ENCODE measurements around the gene LETM1.

Gene LETM1

DNA sequence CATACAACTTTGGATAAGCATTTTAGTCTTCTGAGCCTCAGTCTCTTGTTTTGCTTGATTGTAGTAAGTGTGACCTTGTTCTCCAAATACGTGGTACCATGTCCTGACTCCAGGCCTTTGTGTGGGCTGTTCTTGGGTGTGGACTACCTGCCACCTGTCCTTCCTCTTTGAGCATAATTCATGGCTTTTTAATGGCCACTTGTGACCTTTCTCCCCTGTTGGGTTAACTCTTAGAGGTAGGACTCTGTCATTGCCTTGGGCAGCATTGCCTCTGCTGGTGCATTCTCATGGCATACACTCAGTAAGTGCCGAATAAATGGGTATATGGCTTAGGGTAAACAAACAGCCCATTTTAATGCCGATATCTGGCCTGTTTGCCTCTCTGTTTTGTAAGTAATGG is 18.2 kb upstream of the LETM1 start:
- TF ChIP-seq, protein P1, sequence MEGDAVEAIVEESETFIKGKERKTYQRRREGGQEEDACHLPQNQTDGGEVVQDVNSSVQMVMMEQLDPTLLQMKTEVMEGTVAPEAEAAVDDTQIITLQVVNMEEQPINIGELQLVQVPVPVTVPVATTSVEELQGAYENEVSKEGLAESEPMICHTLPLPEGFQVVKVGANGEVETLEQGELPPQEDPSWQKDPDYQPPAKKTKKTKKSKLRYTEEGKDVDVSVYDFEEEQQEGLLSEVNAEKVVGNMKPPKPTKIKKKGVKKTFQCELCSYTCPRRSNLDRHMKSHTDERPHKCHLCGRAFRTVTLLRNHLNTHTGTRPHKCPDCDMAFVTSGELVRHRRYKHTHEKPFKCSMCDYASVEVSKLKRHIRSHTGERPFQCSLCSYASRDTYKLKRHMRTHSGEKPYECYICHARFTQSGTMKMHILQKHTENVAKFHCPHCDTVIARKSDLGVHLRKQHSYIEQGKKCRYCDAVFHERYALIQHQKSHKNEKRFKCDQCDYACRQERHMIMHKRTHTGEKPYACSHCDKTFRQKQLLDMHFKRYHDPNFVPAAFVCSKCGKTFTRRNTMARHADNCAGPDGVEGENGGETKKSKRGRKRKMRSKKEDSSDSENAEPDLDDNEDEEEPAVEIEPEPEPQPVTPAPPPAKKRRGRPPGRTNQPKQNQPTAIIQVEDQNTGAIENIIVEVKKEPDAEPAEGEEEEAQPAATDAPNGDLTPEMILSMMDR (IDR thresholded peaks at IDR 0.05; ENCODE audit: control insufficient read depth, insufficient read depth, low read depth, low read length, missing control alignments) = no peak
- DNase-seq (ENCODE audit: low read depth) = no peak
- H3K4me3 ChIP-seq (ENCODE audit: control insufficient read depth, low read depth, low read length) = no peak overlapping the region

DNA sequence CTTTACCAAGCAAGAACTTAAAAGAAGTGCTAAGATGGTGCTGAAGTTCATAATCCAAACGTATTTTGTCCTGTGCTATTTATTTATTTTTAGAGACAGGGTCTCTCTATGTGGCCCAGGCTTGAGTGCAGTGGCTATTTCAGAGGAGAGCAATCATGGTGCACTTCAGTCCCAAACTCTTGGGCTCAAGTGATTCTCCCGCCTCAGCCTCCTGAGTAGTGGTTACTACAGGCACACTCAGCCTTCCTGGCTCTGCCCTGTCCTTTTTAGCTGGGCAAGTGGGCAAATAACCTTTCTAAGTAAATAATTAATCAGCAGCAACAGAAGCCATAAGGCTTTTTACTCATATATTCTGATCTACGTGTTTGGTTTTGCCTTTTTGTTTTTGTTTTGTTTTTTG is 17.8 kb upstream of the LETM1 start:
- no peak overlapping the region for H3K4me3 ChIP-seq (ENCODE audit: control insufficient read depth, low read depth, low read length)
- TF ChIP-seq, protein P1 (IDR thresholded peaks at IDR 0.05; ENCODE audit: control insufficient read depth, insufficient read depth, low read depth, low read length, missing control alignments) = no peak
- no peak for DNase-seq (ENCODE audit: low read depth)

- no peak for DNase-seq (ENCODE audit: low read depth)
- no peak overlapping the region for H3K4me3 ChIP-seq (ENCODE audit: control insufficient read depth, low read depth, low read length)
- TF ChIP-seq, protein P1 (IDR thresholded peaks at IDR 0.05; ENCODE audit: control insufficient read depth, insufficient read depth, low read depth, low read length, missing control alignments) = no peak
Observed at GRCh38 chr4:1873291-1873690, 17.3 kb upstream of the LETM1 start.

- TF ChIP-seq, protein P1 (IDR thresholded peaks at IDR 0.05; ENCODE audit: control insufficient read depth, insufficient read depth, low read depth, low read length, missing control alignments) = no peak
- peak overlapping the region; percentile 58; the same call in 1 of the 2 replicates for H3K4me3 ChIP-seq (ENCODE audit: control insufficient read depth, low read depth, low read length)
- no peak for DNase-seq (ENCODE audit: low read depth)
Observed at GRCh38 chr4:1872870-1873269, 16.9 kb upstream of the LETM1 start.

DNA sequence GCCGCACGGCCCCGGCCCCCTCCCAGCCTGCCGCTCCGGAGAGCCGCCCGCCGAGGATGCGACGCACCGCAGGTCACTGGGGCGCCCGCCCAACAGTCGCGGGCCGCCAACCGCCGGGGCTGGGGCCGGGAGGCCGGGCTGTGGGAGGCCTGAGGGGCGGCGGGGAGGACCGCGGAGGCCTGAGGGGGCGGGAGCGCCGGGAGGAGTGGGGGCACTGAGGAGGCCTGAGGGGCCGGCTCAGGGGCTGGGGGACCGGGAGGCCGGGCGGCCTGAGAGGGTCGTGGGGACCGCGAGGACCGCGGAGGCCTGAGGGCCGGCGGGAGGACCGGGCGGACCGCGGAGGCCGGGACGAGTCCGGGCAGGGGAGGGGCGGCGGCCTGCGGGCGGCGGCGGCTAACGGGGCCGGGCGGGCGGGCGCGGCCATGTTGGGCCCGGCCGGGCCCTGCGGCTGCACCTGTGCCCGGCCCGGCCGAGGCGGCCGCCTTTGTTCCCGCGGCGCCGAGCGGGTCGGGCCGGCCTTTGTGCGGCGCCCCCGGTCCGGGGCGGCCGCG is 15.6 kb upstream of the LETM1 start:
- TF ChIP-seq, protein P1 (IDR thresholded peaks at IDR 0.05; ENCODE audit: control insufficient read depth, insufficient read depth, low read depth, low read length, missing control alignments) = no peak
- peak overlapping the region; percentile 58 for H3K4me3 ChIP-seq (ENCODE audit: control insufficient read depth, low read depth, low read length)
- no peak for DNase-seq (ENCODE audit: low read depth)

DNA sequence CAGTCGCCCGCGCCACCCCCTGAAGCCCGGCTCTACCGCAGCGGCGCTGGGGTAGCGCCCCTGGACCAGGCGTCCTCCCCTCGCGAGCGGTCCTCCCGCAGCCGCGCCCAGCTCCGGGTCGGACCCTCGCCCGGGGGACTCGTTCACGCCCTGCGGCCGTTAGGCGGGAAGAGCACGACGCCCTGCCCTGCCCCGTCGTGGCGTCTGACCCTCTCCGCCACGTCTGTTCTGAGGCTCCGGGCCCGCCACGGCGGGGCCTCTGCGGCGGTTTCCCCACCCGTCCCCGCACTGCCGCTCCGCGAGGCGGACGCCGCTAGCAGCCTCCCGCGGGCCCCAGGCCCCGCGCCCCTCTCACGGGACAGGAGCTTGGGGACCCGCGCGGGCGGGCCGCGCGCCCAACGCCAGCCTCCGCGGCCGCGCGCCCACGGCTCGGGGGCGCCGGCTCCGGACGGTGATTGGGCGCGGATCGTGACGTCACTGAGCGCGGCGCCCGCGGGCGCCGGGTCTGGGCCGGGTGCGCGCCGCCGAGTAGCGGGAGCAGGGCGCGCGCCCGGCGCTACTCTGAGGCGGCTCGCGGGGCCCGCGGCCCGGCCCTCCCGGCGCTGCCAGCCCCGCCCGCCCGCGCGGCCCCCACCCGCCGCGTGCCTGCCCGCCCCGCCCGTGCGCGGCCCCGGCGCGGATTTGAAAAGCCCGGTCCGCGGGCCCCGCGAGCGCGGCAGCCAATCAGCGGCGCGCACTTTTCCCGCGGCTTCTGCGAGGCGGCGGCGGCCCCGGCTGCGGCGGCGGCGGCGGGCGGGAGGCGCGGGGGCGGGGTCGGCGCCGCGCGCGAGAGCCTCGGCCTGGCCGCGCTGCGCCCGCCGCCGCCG is 14.9 kb upstream of the LETM1 start, which contains the start of gene NSD2:
Gene NSD2, plus strand, starts transcription at position 816 of the 866 bp plus-strand sequence. CDS start 29,262 bp downstream, outside the sequence.
- peak within 1 kb of the TSS; percentile 63 for H3K4me3 ChIP-seq (ENCODE audit: control insufficient read depth, low read depth, low read length)
- TF ChIP-seq, protein P1 (IDR thresholded peaks at IDR 0.05; ENCODE audit: control insufficient read depth, insufficient read depth, low read depth, low read length, missing control alignments) = no peak
- DNase-seq (ENCODE audit: low read depth) = peak; percentile 46

All from AG09309 (cell line).